ENCODE data around the gene ADIPOQ. TPM values are rescaled to one million over a fixed set of nuclear protein-coding genes. Genes with fewer than 3 reads are reported as not detected.

ADIPOQ gene
- total and polyA plus RNA-seq, 2 of the 4 experiments (the other 2 are of a cell fraction), result not detected

GRCh38 chr3:186826976-186827857, 15.3 kb upstream of the ADIPOQ start:
- H2BK15ac ChIP-seq (ENCODE audit: low read depth, low read length), result no peak overlapping the region; the same call in 2 of the 3 replicates
- H4K8ac ChIP-seq (ENCODE audit: low read depth in 2 of 2, low read length in 2 of 2), result no peak overlapping the region
- H2AFZ ChIP-seq (replicated peaks; ENCODE audit: low read length, poor library complexity), result peak overlapping the region; percentile 94
- peaks cover 30% of the 10 kb centered on the region for H3K27me3 ChIP-seq (ENCODE audit: control insufficient read depth, insufficient read depth, low read length)
- H3K9ac ChIP-seq (ENCODE audit: low read depth, low read length), result peak overlapping the region; percentile 70
- H4K5ac ChIP-seq (ENCODE audit: low read depth, low read length), result no peak overlapping the region
- WGBS, 2 experiments (ENCODE audit: extremely low coverage in 2 of 2, insufficient read length in 1 of 2), result 5% methylated on average over 47 of the region's 80 CpGs; no CpG with 5 or more reads in 1 of the 2 experiments
- no peak overlapping the region for H2BK5ac ChIP-seq (ENCODE audit: low read depth, low read length, poor library complexity, severe bottlenecking)
- H3K79me1 ChIP-seq (ENCODE audit: low read depth in 1 of 2, low read length in 2 of 2), result peaks cover 0 to 11% of the 10 kb centered on the region in 2 experiments; a peak in 2 of 4 replicates
- DNase-seq (peak; percentile 72), ATAC-seq (ENCODE audit: low read depth) (peak; percentile 90)
- H3K4me3 ChIP-seq (ENCODE audit: insufficient read depth, low read depth, low read length), result peak overlapping the region; percentile 53
- TF ChIP-seq RFX5 (IDR thresholded peaks at IDR 0.05; ENCODE audit: low read depth, low read length), result no peak
- TF ChIP-seq MAZ (IDR thresholded peaks at IDR 0.05; ENCODE audit: borderline replicate concordance, low read depth, low read length), result peak; percentile 12; the same call in 1 of the 2 replicates
- TF ChIP-seq MXI1 (IDR thresholded peaks at IDR 0.05; ENCODE audit: borderline replicate concordance, low read depth, low read length), result no peak
- no peak for TF ChIP-seq RAD21 (IDR thresholded peaks at IDR 0.05; ENCODE audit: low read length)
- TF ChIP-seq POLR2A (IDR thresholded peaks at IDR 0.05; ENCODE audit: low read depth, low read length), result peak; percentile 34; the same call in 1 of the 2 replicates
- peak; percentile 91 for TF ChIP-seq CEBPB (IDR thresholded peaks at IDR 0.05; ENCODE audit: low read depth, low read length)
- H2BK20ac ChIP-seq (ENCODE audit: low read depth, low read length), result no peak overlapping the region
- intact Hi-C loops (cut with micrococcal nuclease) (loop anchor here (2.0 to 10.0 kb wide), 2 partner anchors 104 to 562 kb away; partner anchors contain the start of gene ST6GAL1), dilution Hi-C loops (cut with HindIII; ENCODE audit: low sequenced_read_pairs, unreplicated experiment) (no loop called here), in situ Hi-C loops (cut with MboI; ENCODE audit: low sequenced_read_pairs) (no loop called here)
- no peaks in the 10 kb centered on the region for H4K20me1 ChIP-seq (ENCODE audit: insufficient read depth, low read length)
- peak overlapping the region; percentile 49; the same call in 1 of the 2 replicates for H3K23ac ChIP-seq (ENCODE audit: low read depth, low read length)
- H3K4me1 ChIP-seq (ENCODE audit: control insufficient read depth, insufficient read depth, low read length), result peaks cover 13% of the 10 kb centered on the region
- BruUV-seq (replicated peaks), result no TSS peak
- no peak overlapping the region for H3K56ac ChIP-seq (ENCODE audit: extremely low read depth, insufficient read depth, low read length)
- no peak overlapping the region for H2BK120ac ChIP-seq (ENCODE audit: low read depth, low read length)
- H3K14ac ChIP-seq (replicated peaks; ENCODE audit: low read depth, low read length), result peak overlapping the region; percentile 66; the same call in 1 of the 2 replicates
- H3K27ac ChIP-seq (ENCODE audit: insufficient read depth, low read length), result peak overlapping the region; percentile 14; the same call in 1 of the 2 replicates
- H2AK9ac ChIP-seq (replicated peaks; ENCODE audit: low read depth, low read length, poor library complexity), result peak overlapping the region; percentile 81
- peak overlapping the region; percentile 75 for H3K4me2 ChIP-seq (ENCODE audit: low read depth, low read length)
- no peaks in the 10 kb centered on the region for H3K9me3 ChIP-seq (ENCODE audit: control insufficient read depth, insufficient read depth, low read length)
- no peaks in the 10 kb centered on the region; the same call in 1 of the 2 replicates for H3K9me1 ChIP-seq (ENCODE audit: insufficient read depth, low read length)
- no peaks in the 10 kb centered on the region for H3K36me3 ChIP-seq (ENCODE audit: control insufficient read depth, insufficient read depth, low read length)
- no peak overlapping the region for H3K18ac ChIP-seq (ENCODE audit: low read depth, low read length)
- peak overlapping the region; percentile 64 for H3K4ac ChIP-seq (ENCODE audit: low read depth, low read length)
- H4K91ac ChIP-seq (ENCODE audit: insufficient read depth, low read depth, low read length), result no peak overlapping the region
- CTCF ChIA-PET, result interaction anchor here (0.6 kb wide), 1 partner anchor 181 kb away, joined by 4 read pairs; no protein-coding TSS in a partner anchor
- POLR2A ChIA-PET (ENCODE audit: unreplicated experiment), result interaction anchor here (0.5 to 0.6 kb wide), 2 partner anchors 338 to 485 kb away, joined by 4 to 5 read pairs; no protein-coding TSS in a partner anchor
- no peak overlapping the region for H2AK5ac ChIP-seq (ENCODE audit: low read depth, low read length)
